WTC11 (cell line): ENCODE data around the gene SLC25A26. TPM values are rescaled to one million over a fixed set of nuclear protein-coding genes. Genes with fewer than 3 reads are reported as not detected.

Experiments
- ATAC-seq: fragments of 200-7000 bp; cut with Tn5 transposase; 2 replicates; pipeline ENCODE4 v1.10.0; 2021; ENCODE audit warnings: mild to moderate bottlenecking, moderate library complexity
- CTCF ChIA-PET: fragments of 300-600 bp; sonication (Branson Sonifier 250); formaldehyde crosslinking; loops from one replicate; lab custom pipeline; 2021; ENCODE audit warnings: antibody characterized with exemption; lab: Charles Lee
- POLR2A ChIA-PET: fragments of 350-600 bp; sonication (Branson Sonifier 250); formaldehyde crosslinking; loops from one replicate; lab custom pipeline; 2021; ENCODE audit warnings: antibody characterized with exemption; lab: Charles Lee
- DNase-seq: peaks from one replicate; pipeline ENCODE4 v3.0.0; 2021; ENCODE audit warnings: low spot score
- H3K27ac Mint-ChIP-seq: 2 replicates; pipeline ENCODE4 v1.8.0; 2021; ENCODE audit warnings: mixed read lengths
- H3K27me3 Mint-ChIP-seq: 2 replicates; pipeline ENCODE4 v1.8.0; 2021; ENCODE audit warnings: low read depth, mild to moderate bottlenecking, moderate library complexity, mixed read lengths
- H3K36me3 Mint-ChIP-seq: 2 replicates; pipeline ENCODE4 v1.8.0; 2021; ENCODE audit warnings: mixed read lengths
- H3K4me1 Mint-ChIP-seq: 2 replicates; pipeline ENCODE4 v1.8.0; 2022; ENCODE audit warnings: mixed read lengths
- H3K4me3 Mint-ChIP-seq: 2 replicates; pipeline ENCODE4 v1.8.0; 2021; ENCODE audit warnings: mild to moderate bottlenecking, moderate library complexity, mixed read lengths
- H3K9me3 Mint-ChIP-seq: 2 replicates; pipeline ENCODE4 v1.8.0; 2021; ENCODE audit warnings: mixed read lengths
- CREM ChIP-seq: sonication (generic); formaldehyde crosslinking; IDR thresholded peaks from 2 replicates; pipeline ENCODE4 v1.8.1; 2022; ENCODE audit warnings: mild to moderate bottlenecking, missing genetic modification reagents, moderate library complexity
- CTCF ChIP-seq: fragments of 200-600 bp; IDR thresholded peaks from 2 replicates; pipeline ENCODE4 v1.8.0; 2022; ENCODE audit warnings: antibody characterized with exemption
- FOXP1 ChIP-seq: sonication (generic); formaldehyde crosslinking; IDR thresholded peaks from 2 replicates; pipeline ENCODE4 v1.8.0; 2022; ENCODE audit warnings: missing genetic modification reagents, mild to moderate bottlenecking, moderate library complexity, borderline replicate concordance
- GABPB1 ChIP-seq: sonication (generic); formaldehyde crosslinking; IDR thresholded peaks from 2 replicates; pipeline ENCODE4 v1.8.1; 2023; ENCODE audit warnings: mild to moderate bottlenecking, missing genetic modification reagents
- NR2C2 ChIP-seq: sonication (generic); formaldehyde crosslinking; IDR thresholded peaks from 2 replicates; pipeline ENCODE4 v1.8.0; 2022; ENCODE audit warnings: mild to moderate bottlenecking, missing genetic modification reagents
- NR3C1 ChIP-seq: sonication (generic); formaldehyde crosslinking; conservative IDR thresholded peaks from 2 replicates; pipeline ENCODE4 v1.8.1; 2023; ENCODE audit warnings: low read depth, mild to moderate bottlenecking, missing genetic modification reagents
- RORB ChIP-seq: fragments of 250-450 bp; sonication (Bioruptor Pico); IDR thresholded peaks from 2 replicates; pipeline ENCODE4 v1.9.0; 2021; ENCODE audit warnings: mild to moderate bottlenecking
- SMAD4 ChIP-seq: sonication (generic); formaldehyde crosslinking; IDR thresholded peaks from 2 replicates; pipeline ENCODE4 v1.8.0; 2022; ENCODE audit warnings: mild to moderate bottlenecking, missing genetic modification reagents
- STAT6 ChIP-seq: sonication (generic); formaldehyde crosslinking; conservative IDR thresholded peaks from 2 replicates; pipeline ENCODE4 v1.8.1; 2023; ENCODE audit warnings: mild to moderate bottlenecking, low read depth, missing genetic modification reagents, moderate library complexity
- TCF7 ChIP-seq: sonication (generic); formaldehyde crosslinking; IDR thresholded peaks from 2 replicates; pipeline ENCODE4 v1.8.0; 2022; ENCODE audit warnings: mild to moderate bottlenecking, low read depth, missing genetic modification reagents, moderate library complexity
- TEAD1 ChIP-seq: sonication (generic); formaldehyde crosslinking; IDR thresholded peaks from 2 replicates; pipeline ENCODE4 v1.8.0; 2022; ENCODE audit warnings: mild to moderate bottlenecking, missing genetic modification reagents
- TP53 ChIP-seq: sonication (generic); formaldehyde crosslinking; IDR thresholded peaks from 2 replicates; pipeline ENCODE4 v1.8.1; 2023; ENCODE audit warnings: mild to moderate bottlenecking, missing genetic modification reagents
- ZMAT4 ChIP-seq: fragments of 250-450 bp; sonication (Bioruptor Pico); IDR thresholded peaks from 2 replicates; pipeline ENCODE4 v1.9.0; 2021; ENCODE audit warnings: mild to moderate bottlenecking
- ZNF121 ChIP-seq: sonication (generic); formaldehyde crosslinking; IDR thresholded peaks from 2 replicates; pipeline ENCODE4 v1.8.0; 2023; ENCODE audit warnings: missing genetic modification reagents
- ZNF219 ChIP-seq: sonication (generic); formaldehyde crosslinking; IDR thresholded peaks from 2 replicates; pipeline ENCODE4 v1.8.0; 2023; ENCODE audit warnings: missing genetic modification reagents, mild to moderate bottlenecking, borderline replicate concordance
- ZNF396 ChIP-seq: fragments of 250-450 bp; sonication (Bioruptor Pico); IDR thresholded peaks from 2 replicates; pipeline ENCODE4 v1.8.0; 2021; ENCODE audit warnings: mild to moderate bottlenecking, moderate library complexity, borderline replicate concordance
- ZNF532 ChIP-seq: fragments of 250-450 bp; sonication (Bioruptor Pico); IDR thresholded peaks from 2 replicates; pipeline ENCODE4 v1.9.0; 2021; ENCODE audit warnings: mild to moderate bottlenecking, borderline replicate concordance
- total RNA-seq: library from RNA; stranded (reverse); gene quantifications from 3 replicates; pipeline ENCODE4 v1.2.3, GENCODE V29; 2021
- TF ChIP-seq, protein P1 (sequence below): sonication (generic); formaldehyde crosslinking; IDR thresholded peaks from 2 replicates; pipeline ENCODE4 v1.8.0; 2022; ENCODE audit warnings: mild to moderate bottlenecking, missing genetic modification reagents
- TF ChIP-seq, protein P2 (sequence below): sonication (generic); formaldehyde crosslinking; IDR thresholded peaks from 2 replicates; pipeline ENCODE4 v1.8.1; 2023; ENCODE audit warnings: mild to moderate bottlenecking, missing genetic modification reagents, moderate library complexity
- TF ChIP-seq, protein P3 (sequence below): sonication (generic); formaldehyde crosslinking; IDR thresholded peaks from 2 replicates; pipeline ENCODE4 v1.8.1; 2022; ENCODE audit warnings: low read depth, mild to moderate bottlenecking, moderate library complexity, missing genetic modification reagents, borderline replicate concordance

Gene SLC25A26
- total RNA-seq, 1 experiment from 2014 or later = 29.1 TPM

DNA sequence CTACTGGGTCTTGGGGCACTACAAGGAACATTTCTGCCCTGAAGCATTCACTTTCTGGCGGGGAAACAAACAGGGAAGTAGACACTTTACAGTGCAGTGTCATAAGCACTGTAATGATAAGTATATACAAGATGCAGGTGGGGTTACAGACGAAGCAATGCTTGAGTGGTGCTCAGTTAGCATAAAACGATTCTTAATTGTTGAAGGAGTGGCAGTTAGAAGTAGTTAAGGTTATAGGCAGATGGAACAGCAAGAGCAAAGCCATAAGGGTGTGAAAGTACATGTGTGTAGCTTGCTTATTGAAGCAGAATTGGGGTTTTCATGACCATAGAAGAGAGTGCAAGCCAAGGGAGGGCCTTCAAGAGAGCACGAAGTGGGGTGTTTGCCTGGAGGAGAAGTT is 46.2 kb downstream of the SLC25A26 start (continued):
- TF ChIP-seq ZNF532 (CRISPR knock-in tag) = no peak
- TF ChIP-seq FOXP1 (CRISPR knock-in tag) = no peak
- no peak for TF ChIP-seq TP53 (CRISPR knock-in tag)
- TF ChIP-seq, protein P1, sequence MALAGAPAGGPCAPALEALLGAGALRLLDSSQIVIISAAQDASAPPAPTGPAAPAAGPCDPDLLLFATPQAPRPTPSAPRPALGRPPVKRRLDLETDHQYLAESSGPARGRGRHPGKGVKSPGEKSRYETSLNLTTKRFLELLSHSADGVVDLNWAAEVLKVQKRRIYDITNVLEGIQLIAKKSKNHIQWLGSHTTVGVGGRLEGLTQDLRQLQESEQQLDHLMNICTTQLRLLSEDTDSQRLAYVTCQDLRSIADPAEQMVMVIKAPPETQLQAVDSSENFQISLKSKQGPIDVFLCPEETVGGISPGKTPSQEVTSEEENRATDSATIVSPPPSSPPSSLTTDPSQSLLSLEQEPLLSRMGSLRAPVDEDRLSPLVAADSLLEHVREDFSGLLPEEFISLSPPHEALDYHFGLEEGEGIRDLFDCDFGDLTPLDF (CRISPR knock-in tag) = no peak
- no peak for TF ChIP-seq SMAD4 (CRISPR knock-in tag)
- TF ChIP-seq, protein P2, sequence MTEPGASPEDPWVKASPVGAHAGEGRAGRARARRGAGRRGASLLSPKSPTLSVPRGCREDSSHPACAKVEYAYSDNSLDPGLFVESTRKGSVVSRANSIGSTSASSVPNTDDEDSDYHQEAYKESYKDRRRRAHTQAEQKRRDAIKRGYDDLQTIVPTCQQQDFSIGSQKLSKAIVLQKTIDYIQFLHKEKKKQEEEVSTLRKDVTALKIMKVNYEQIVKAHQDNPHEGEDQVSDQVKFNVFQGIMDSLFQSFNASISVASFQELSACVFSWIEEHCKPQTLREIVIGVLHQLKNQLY (CRISPR knock-in tag) = no peak
- no peak for TF ChIP-seq CTCF
- TF ChIP-seq TEAD1 (CRISPR knock-in tag) = no peak
- TF ChIP-seq NR2C2 (CRISPR knock-in tag) = no peak
- no peak for TF ChIP-seq TCF7 (CRISPR knock-in tag)
- TF ChIP-seq, all 79 proteins: peak for 0

- ChIA-PET CTCF (no interaction called here), POLR2A (no interaction called here)
- Mint-ChIP-seq H3K4me1 (peaks cover 7% of the 10 kb centered on the region; the same call in 1 of the 2 replicates), H3K27ac (no peak overlapping the region), H3K27me3 (no peaks in the 10 kb centered on the region), H3K36me3 (peaks cover 4% of the 10 kb centered on the region), H3K4me3 (no peak overlapping the region), H3K9me3 (no peaks in the 10 kb centered on the region)
- ATAC-seq (no peak), DNase-seq (no peak)
- TF ChIP-seq STAT6 (no peak), GABPB1 (CRISPR knock-in tag) (no peak), ZNF396 (CRISPR knock-in tag) (no peak), ZMAT4 (CRISPR knock-in tag) (no peak), CREM (CRISPR knock-in tag) (no peak), ZNF532 (CRISPR knock-in tag) (no peak), RORB (CRISPR knock-in tag) (no peak), ZNF219 (no peak), NR3C1 (CRISPR knock-in tag) (no peak), ZNF121 (CRISPR knock-in tag) (no peak)
- TF ChIP-seq, protein P3, sequence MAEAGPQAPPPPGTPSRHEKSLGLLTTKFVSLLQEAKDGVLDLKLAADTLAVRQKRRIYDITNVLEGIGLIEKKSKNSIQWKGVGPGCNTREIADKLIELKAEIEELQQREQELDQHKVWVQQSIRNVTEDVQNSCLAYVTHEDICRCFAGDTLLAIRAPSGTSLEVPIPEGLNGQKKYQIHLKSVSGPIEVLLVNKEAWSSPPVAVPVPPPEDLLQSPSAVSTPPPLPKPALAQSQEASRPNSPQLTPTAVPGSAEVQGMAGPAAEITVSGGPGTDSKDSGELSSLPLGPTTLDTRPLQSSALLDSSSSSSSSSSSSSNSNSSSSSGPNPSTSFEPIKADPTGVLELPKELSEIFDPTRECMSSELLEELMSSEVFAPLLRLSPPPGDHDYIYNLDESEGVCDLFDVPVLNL = no peak
Measured at GRCh38 chr3:66267906-66268305, 47.1 kb downstream of the SLC25A26 start.
